ENCODE measurements around the gene PTPRD.

- TF ChIP-seq CTCF (tag by site-specific recombination; IDR thresholded peaks at IDR 0.05) (no peak), BCL6B (tag by site-specific recombination; IDR thresholded peaks at IDR 0.05) (no peak), ZNF239 (tag by site-specific recombination; IDR thresholded peaks at IDR 0.05) (no peak), OVOL3 (tag by site-specific recombination; IDR thresholded peaks at IDR 0.05) (no peak), ZNF350 (tag by site-specific recombination; IDR thresholded peaks at IDR 0.05) (no peak)
Measured at GRCh38 chr9:9961487-9961886, 651.3 kb downstream of the PTPRD start.
